Colonic mucosa (tissue), 4 donors: Measurements from ENCODE around the gene HCLS1. TPM values are rescaled to one million over a fixed set of nuclear protein-coding genes. Genes with fewer than 3 reads are reported as not detected.

ENCODE experiments used
- DNase-seq: peaks from one replicate; pipeline ENCODE4 v3.0.0-alpha.2; 2020
- H3K27ac ChIP-seq: fragments of 200-600 bp; one replicate; pipeline ENCODE4 v1.8.0; 2021
- H3K27me3 ChIP-seq: fragments of 200-600 bp; one replicate; pipeline ENCODE4 v1.8.0; 2021
- H3K36me3 ChIP-seq: fragments of 200-600 bp; one replicate; pipeline ENCODE4 v1.8.0; 2021
- H3K4me1 ChIP-seq: fragments of 200-600 bp; one replicate; pipeline ENCODE4 v1.8.0; 2021; ENCODE audit warnings: mild to moderate bottlenecking
- H3K4me3 ChIP-seq: fragments of 200-600 bp; one replicate; pipeline ENCODE4 v1.8.0; 2021
- H3K9ac ChIP-seq, 2 donors: one replicate each; pipeline ENCODE4 v1.7.0; 2013; ENCODE audit warnings: control low read depth in 2 of 2, low read depth in 2 of 2, low read length in 2 of 2
- H3K9me3 ChIP-seq: fragments of 200-600 bp; one replicate; pipeline ENCODE4 v1.8.0; 2021
- CTCF ChIP-seq: fragments of 200-600 bp; IDR thresholded peaks from one replicate; pipeline ENCODE4 v1.8.0; 2022; ENCODE audit warnings: antibody characterized with exemption, mild to moderate bottlenecking
- intact Hi-C: fragments of 100-400 bp; cut with DNase I; formaldehyde crosslinking; loops from one replicate; pipeline ENCODE4 v1.14.1; 2022
- total RNA-seq, 2 donors: library from RNA; stranded (reverse); fragmentation: NEBNext Ultra II Directional in 1 of 2; extraction: Animal tissue kit (Norgen Biotek cat#: 25700) in 1 of 2; gene quantifications; one replicate each; pipeline ENCODE4 v1.2.1, GENCODE V29; 2021
- donor health status: healthy.
- donor health status: DM: no; HTN: no; CAD: no.
- donor health status: DM: no; HTN: no; CAD: no.

The HCLS1 gene
- total RNA-seq, 2 donors from 2014 or later: 9.2 to 10.0 TPM

- no peak overlapping the region for H3K9ac ChIP-seq
- no peak overlapping the region for H3K27ac ChIP-seq
- intact Hi-C loops: no loop called here
- DNase-seq: no peak
- no peaks in the 10 kb centered on the region for H3K9me3 ChIP-seq
- H3K36me3 ChIP-seq: peaks cover 24% of the 10 kb centered on the region
- no peak overlapping the region for H3K4me3 ChIP-seq
- no peak for TF ChIP-seq CTCF
- no peaks in the 10 kb centered on the region for H3K4me1 ChIP-seq
- no peaks in the 10 kb centered on the region for H3K27me3 ChIP-seq
These were observed 21.1 kb upstream of the HCLS1 start for GRCh38 chr3:121681792-121682191.

GRCh38 chr3:121677141-121677540 is 16.4 kb upstream of the HCLS1 start:
- no peak for DNase-seq
- Histone ChIP-seq H3K4me3 (no peak overlapping the region), H3K9ac (no peak overlapping the region), H3K36me3 (peaks cover 35% of the 10 kb centered on the region), H3K9me3 (no peaks in the 10 kb centered on the region), H3K27ac (no peak overlapping the region), H3K4me1 (no peaks in the 10 kb centered on the region), H3K27me3 (no peaks in the 10 kb centered on the region)
- TF ChIP-seq CTCF: no peak
- intact Hi-C loops: no loop called here

- TF ChIP-seq CTCF: no peak
- no peaks in the 10 kb centered on the region for H3K4me1 ChIP-seq
- no peak overlapping the region for H3K4me3 ChIP-seq
- H3K27ac ChIP-seq: no peak overlapping the region
- no peaks in the 10 kb centered on the region for H3K9me3 ChIP-seq
- H3K27me3 ChIP-seq: no peaks in the 10 kb centered on the region
- intact Hi-C loops: no loop called here
- peaks cover 8% of the 10 kb centered on the region for H3K36me3 ChIP-seq
- no peak overlapping the region for H3K9ac ChIP-seq
- no peak for DNase-seq
These were observed 10.0 kb upstream of the HCLS1 start for GRCh38 chr3:121670676-121671075.

- Histone ChIP-seq H3K9ac (no peak overlapping the region), H3K4me3 (no peak overlapping the region), H3K27ac (no peak overlapping the region), H3K9me3 (no peaks in the 10 kb centered on the region), H3K27me3 (no peaks in the 10 kb centered on the region), H3K4me1 (no peaks in the 10 kb centered on the region), H3K36me3 (peaks cover 6% of the 10 kb centered on the region)
- intact Hi-C loops: no loop called here
- no peak for TF ChIP-seq CTCF
- DNase-seq: no peak
These were observed 6.6 kb upstream of the HCLS1 start for GRCh38 chr3:121667333-121667732.

GRCh38 chr3:121665488-121665887 is 4.8 kb upstream of the HCLS1 start:
- no peaks in the 10 kb centered on the region for H3K27me3 ChIP-seq
- DNase-seq: no peak
- peaks cover 6% of the 10 kb centered on the region for H3K36me3 ChIP-seq
- no peaks in the 10 kb centered on the region for H3K9me3 ChIP-seq
- no peak overlapping the region for H3K27ac ChIP-seq
- no peak for TF ChIP-seq CTCF
- intact Hi-C loops: no loop called here
- H3K4me3 ChIP-seq: no peak overlapping the region
- no peak overlapping the region for H3K9ac ChIP-seq
- H3K4me1 ChIP-seq: no peaks in the 10 kb centered on the region
